ENCODE measurements around the gene P3H4.

DNA sequence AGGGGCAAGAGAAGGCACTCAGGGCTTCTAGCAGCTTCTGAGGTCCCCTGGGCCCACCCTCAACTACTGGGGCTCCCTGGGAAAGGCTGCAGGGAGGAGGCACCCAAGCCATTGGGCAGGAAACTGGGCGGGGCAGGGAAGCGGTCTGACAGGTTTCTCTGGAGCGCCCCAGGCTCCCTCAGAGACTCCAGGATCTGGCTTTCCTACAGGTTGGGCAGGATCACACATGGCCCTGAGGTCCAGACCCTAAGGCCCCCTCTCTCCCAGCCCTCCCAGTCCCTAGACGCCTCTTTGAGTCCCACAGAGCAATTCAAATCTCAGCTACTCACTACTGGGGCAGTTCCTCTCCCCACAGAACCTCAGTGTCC lies 39.5 kb downstream of the P3H4 start:
- TF ChIP-seq CTCF (IDR thresholded peaks at IDR 0.05) (no peak), POLR2AphosphoS5 (IDR thresholded peaks at IDR 0.05) (no peak)
